ENCODE data around the gene GREB1.

GREB1 gene

GRCh38 chr2:11581797-11582611 lies 48.2 kb downstream of the GREB1 start:
- DNase-seq, result no peak

GRCh38 chr2:11582612-11582861 lies 48.7 kb downstream of the GREB1 start:
- no peak for DNase-seq

- peak; percentile 69 for DNase-seq
These were observed 49.3 kb downstream of the GREB1 start for GRCh38 chr2:11582862-11583752.

GRCh38 chr2:11583840-11584524 lies 50.1 kb downstream of the GREB1 start:
- peak; percentile 50 for DNase-seq

GRCh38 chr2:11584525-11585056 lies 50.7 kb downstream of the GREB1 start:
- no peak for DNase-seq

- no peak for DNase-seq
These were observed 51.2 kb downstream of the GREB1 start for GRCh38 chr2:11585071-11585470.

GRCh38 chr2:11588228-11589110 lies 54.6 kb downstream of the GREB1 start:
- DNase-seq, result no peak

GRCh38 chr2:11589316-11589940 lies 55.6 kb downstream of the GREB1 start:
- DNase-seq, result no peak

- no peak for DNase-seq
These were observed 56.3 kb downstream of the GREB1 start for GRCh38 chr2:11590193-11590592.

GRCh38 chr2:11591091-11591490 lies 57.2 kb downstream of the GREB1 start:
- no peak for DNase-seq

GRCh38 chr2:11592671-11593574 lies 59.1 kb downstream of the GREB1 start:
- no peak for DNase-seq

- no peak for DNase-seq
These were observed 63.0 kb downstream of the GREB1 start for GRCh38 chr2:11596801-11597200.

GRCh38 chr2:11597538-11598225 lies 63.8 kb downstream of the GREB1 start:
- DNase-seq, result no peak

GRCh38 chr2:11598228-11598731 lies 64.4 kb downstream of the GREB1 start:
- no peak for DNase-seq

- DNase-seq, result no peak
These were observed 68.8 kb downstream of the GREB1 start for GRCh38 chr2:11602563-11603204.

GRCh38 chr2:11610624-11611242 lies 76.9 kb downstream of the GREB1 start:
- DNase-seq, result no peak

GRCh38 chr2:11611251-11611650 lies 77.4 kb downstream of the GREB1 start:
- DNase-seq, result no peak

- no peak for DNase-seq
These were observed 78.8 kb downstream of the GREB1 start for GRCh38 chr2:11612553-11613215.
